RWPE1 (cell line): ENCODE data around the gene INVS.
"Not testable (repeated sequence)": the region's sequence is repeated elsewhere in the genome, so short reads cannot be mapped to it uniquely, and the experiment has no call there.

Experiments
- CTCF ChIA-PET: fragments of 350-600 bp; sonication (Branson Sonifier 250); formaldehyde crosslinking; extraction: SDS; loops from one replicate; lab custom pipeline; 2021; lab: Yijun Ruan, JAX
- POLR2A ChIA-PET: fragments of 400-600 bp; formaldehyde crosslinking; extraction: SDS; loops from one replicate; lab custom pipeline; 2020; ENCODE audit warnings: antibody characterized with exemption; ENCODE audit not compliant: low non-redundant PET; lab: Yijun Ruan, JAX
- DNase-seq: peaks from one replicate; pipeline ENCODE4 v3.0.0; 2012; ENCODE audit warnings: low spot score
- H3K27ac ChIP-seq: fragments of 450-650 bp; 2 replicates; pipeline ENCODE4 v1.5.1; 2017
- TF ChIP-seq, protein P1 (sequence below): fragments of 450-650 bp; conservative IDR thresholded peaks from 2 replicates; pipeline ENCODE4 v1.5.1; 2017; ENCODE audit warnings: low read depth, mild to moderate bottlenecking

The INVS gene

DNA sequence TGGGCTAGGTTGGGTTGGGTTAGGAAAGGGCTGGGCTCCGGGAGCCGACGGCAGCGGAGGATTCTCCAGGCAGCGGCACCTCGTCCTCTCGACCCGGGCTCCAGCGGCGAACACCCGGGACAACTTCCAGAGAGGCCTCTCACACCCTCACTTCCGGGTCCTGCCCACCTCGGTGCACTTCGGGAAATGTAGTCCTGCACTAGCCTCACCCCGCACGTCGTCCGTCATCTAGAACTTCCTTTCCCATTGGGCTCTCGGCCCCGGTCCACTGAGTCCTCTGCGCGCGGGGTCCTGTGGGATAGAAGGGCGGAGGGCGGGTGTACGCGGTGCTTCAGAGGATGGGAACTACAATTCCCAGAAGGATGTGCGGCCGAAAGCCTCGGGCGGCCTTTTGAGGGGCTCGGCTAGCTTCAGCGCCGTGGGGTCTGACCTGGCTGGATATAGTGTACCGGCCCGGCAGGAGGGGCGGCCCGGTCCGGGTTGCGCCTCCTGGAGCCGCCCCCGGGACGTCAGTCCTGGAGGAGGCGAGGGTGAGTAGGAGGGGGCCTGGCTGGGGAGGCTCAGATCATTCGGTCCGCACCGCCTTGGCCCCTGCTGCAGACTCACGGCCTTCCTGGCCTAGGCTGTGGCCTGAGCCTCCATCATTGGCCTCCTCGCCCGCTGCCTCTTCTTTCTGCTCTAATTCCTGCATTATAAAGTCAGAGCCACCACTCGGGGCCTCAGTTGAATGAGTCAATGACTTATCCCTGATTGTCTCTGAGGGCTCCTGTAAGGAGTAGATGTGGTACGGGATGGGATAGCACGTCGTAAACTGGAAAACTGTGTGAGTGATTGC is at the start of gene INVS, which contains the start of gene ERP44:
INVS (plus strand) TSS at position 357 of the 835 bp plus-strand sequence. CDS start 5,279 bp downstream, outside the sequence.
ERP44 (minus strand) TSS at position 114 of the 835 bp plus-strand sequence. CDS start 160 bp downstream, outside the sequence.
- TF ChIP-seq, protein P1, sequence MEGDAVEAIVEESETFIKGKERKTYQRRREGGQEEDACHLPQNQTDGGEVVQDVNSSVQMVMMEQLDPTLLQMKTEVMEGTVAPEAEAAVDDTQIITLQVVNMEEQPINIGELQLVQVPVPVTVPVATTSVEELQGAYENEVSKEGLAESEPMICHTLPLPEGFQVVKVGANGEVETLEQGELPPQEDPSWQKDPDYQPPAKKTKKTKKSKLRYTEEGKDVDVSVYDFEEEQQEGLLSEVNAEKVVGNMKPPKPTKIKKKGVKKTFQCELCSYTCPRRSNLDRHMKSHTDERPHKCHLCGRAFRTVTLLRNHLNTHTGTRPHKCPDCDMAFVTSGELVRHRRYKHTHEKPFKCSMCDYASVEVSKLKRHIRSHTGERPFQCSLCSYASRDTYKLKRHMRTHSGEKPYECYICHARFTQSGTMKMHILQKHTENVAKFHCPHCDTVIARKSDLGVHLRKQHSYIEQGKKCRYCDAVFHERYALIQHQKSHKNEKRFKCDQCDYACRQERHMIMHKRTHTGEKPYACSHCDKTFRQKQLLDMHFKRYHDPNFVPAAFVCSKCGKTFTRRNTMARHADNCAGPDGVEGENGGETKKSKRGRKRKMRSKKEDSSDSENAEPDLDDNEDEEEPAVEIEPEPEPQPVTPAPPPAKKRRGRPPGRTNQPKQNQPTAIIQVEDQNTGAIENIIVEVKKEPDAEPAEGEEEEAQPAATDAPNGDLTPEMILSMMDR = no peak
- ChIA-PET POLR2A (no interaction called here), CTCF (interaction anchor here (0.9 to 1.0 kb wide), 2 partner anchors 23 to 914 kb away, joined by 3 read pairs; no protein-coding TSS in a partner anchor)
- peak within 1 kb of the TSS; percentile 89 for H3K27ac ChIP-seq
- peak; percentile 99 for DNase-seq

GRCh38 chr9:100049551-100049950 is 49.5 kb upstream of the INVS start:
- POLR2A ChIA-PET = no interaction called here
- TF ChIP-seq, protein P1 = no peak
- CTCF ChIA-PET = interaction anchor here (0.6 kb wide), 1 partner anchor 11 kb away, joined by 3 read pairs; no protein-coding TSS in a partner anchor
- DNase-seq = no peak
- H3K27ac ChIP-seq = no peak overlapping the region

DNA sequence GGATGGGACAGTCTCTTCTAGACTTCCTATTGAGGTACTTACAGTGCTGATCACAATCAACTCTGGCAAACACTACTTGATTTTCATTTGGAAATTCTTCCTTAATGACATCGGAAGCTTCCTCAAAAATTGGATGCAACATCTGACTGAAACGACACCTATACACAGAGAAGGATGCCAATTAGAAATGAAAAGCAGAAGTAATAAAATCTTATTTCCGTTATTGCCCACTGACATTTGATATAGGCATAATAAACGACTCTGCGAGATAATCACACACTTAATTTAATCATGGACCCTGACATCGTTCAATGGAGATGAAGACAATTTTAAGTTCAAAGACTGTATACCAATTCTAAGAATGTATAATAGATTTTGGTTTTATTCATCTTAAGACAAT is 46.7 kb upstream of the INVS start:
- TF ChIP-seq, protein P1 = no peak
- CTCF ChIA-PET = no interaction called here
- no peak overlapping the region for H3K27ac ChIP-seq
- no peak for DNase-seq
- POLR2A ChIA-PET = no interaction called here

DNA sequence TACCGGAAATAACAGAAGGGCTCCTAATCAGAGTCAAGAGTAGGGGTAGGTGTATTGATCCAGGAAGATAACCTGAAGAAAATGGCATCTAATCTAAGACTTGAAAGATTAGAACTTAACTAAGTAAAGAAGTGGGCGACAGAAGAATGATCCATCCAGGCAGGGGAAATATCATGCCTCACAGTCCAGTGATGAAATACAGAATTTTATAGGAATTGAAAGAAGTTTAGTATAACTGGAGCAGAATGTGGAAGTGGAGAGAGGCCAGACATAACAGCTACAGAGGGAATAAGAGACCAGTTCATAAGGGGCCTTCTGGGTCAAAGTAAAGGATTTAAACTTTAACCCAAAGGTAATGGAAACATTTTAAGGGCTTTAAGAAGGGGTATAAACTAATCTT is 42.5 kb upstream of the INVS start:
- POLR2A ChIA-PET = no interaction called here
- H3K27ac ChIP-seq = no peak overlapping the region
- TF ChIP-seq, protein P1 = no peak
- CTCF ChIA-PET = no interaction called here
- no peak for DNase-seq

GRCh38 chr9:100057624-100058023 is 41.4 kb upstream of the INVS start:
- TF ChIP-seq, protein P1 = no peak
- CTCF ChIA-PET = interaction anchor here (0.6 kb wide), 1 partner anchor 1205 kb away, joined by 3 read pairs; no protein-coding TSS in a partner anchor
- H3K27ac ChIP-seq = no peak overlapping the region
- DNase-seq = no peak
- POLR2A ChIA-PET = no interaction called here

GRCh38 chr9:100058699-100059579 is 40.1 kb upstream of the INVS start:
- DNase-seq = no peak
- TF ChIP-seq, protein P1 = no peak
- no peak overlapping the region for H3K27ac ChIP-seq
- CTCF ChIA-PET = interaction anchor here (0.6 kb wide), 1 partner anchor 31 kb away, joined by 3 read pairs; no protein-coding TSS in a partner anchor
- POLR2A ChIA-PET = no interaction called here

DNA sequence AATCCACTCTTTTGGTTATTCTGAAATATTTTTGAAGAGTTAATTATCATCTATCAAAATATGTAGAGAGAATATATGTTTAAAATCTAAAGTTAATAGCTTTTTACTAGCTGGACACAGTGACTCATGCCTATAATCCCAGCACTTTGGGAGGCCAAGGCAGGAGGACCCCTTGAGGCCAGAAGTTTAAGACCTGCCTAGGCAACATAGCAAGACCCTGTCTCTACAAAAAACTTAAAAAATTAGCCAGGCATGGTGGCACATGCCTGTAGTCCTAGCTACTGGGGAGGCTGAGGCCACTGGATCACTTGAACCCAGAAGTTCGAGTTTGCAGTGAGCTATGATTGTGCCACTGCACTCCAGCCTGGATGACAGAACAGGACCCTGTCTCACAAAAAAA is 36.4 kb upstream of the INVS start:
- POLR2A ChIA-PET, CTCF ChIA-PET, DNase-seq, H3K27ac ChIP-seq: not testable (repeated sequence)
